GM21390 (cell line): ENCODE measurements around the gene DYNLRB1.
"Not testable (repeated sequence)": the region's sequence is repeated elsewhere in the genome, so short reads cannot be mapped to it uniquely, and the experiment has no call there.

ENCODE experiments used
- ATAC-seq: cut with Tn5 transposase; IDR thresholded peaks from one replicate; pipeline ENCODE4 v1.9.1; 2021; ENCODE audit not compliant: unreplicated experiment

Gene DYNLRB1

GRCh38 chr20:34516247-34517113 is at the start of gene DYNLRB1:
Gene DYNLRB1, plus strand, starts transcription at chr20:34516422. Its CDS starts 37 bp downstream, at chr20:34516459.
- ATAC-seq: peak; percentile 58

- no peak for ATAC-seq
These were observed 47.3 kb upstream of the DYNLRB1 start for GRCh38 chr20:34468951-34469350.

GRCh38 chr20:34472246-34472925 is 43.8 kb upstream of the DYNLRB1 start:
- ATAC-seq: no peak

- no peak for ATAC-seq
These were observed 42.8 kb upstream of the DYNLRB1 start for GRCh38 chr20:34473262-34473883.

- ATAC-seq: no peak
These were observed 40.1 kb upstream of the DYNLRB1 start for GRCh38 chr20:34475979-34476736.

GRCh38 chr20:34479627-34480026 is 36.6 kb upstream of the DYNLRB1 start:
- ATAC-seq: no peak

GRCh38 chr20:34482154-34482553 is 34.1 kb upstream of the DYNLRB1 start:
- not testable (repeated sequence) for ATAC-seq

GRCh38 chr20:34483585-34484220 is 32.5 kb upstream of the DYNLRB1 start:
- not testable (repeated sequence) for ATAC-seq

- no peak for ATAC-seq
These were observed 31.1 kb upstream of the DYNLRB1 start for GRCh38 chr20:34485068-34485634.

- ATAC-seq: no peak
These were observed 24.8 kb upstream of the DYNLRB1 start for GRCh38 chr20:34491226-34491931.

- no peak for ATAC-seq
These were observed 24.2 kb upstream of the DYNLRB1 start for GRCh38 chr20:34491932-34492509.

GRCh38 chr20:34493646-34494045 is 22.6 kb upstream of the DYNLRB1 start:
- no peak for ATAC-seq

GRCh38 chr20:34495307-34495706 is 20.9 kb upstream of the DYNLRB1 start:
- ATAC-seq: no peak

- ATAC-seq: no peak
These were observed 20.3 kb upstream of the DYNLRB1 start for GRCh38 chr20:34495916-34496315.

GRCh38 chr20:34497596-34497995 is 18.6 kb upstream of the DYNLRB1 start:
- not testable (repeated sequence) for ATAC-seq

- no peak for ATAC-seq
These were observed 15.4 kb upstream of the DYNLRB1 start for GRCh38 chr20:34500823-34501222.

- ATAC-seq: no peak
These were observed 9.7 kb upstream of the DYNLRB1 start for GRCh38 chr20:34506480-34506879.

- ATAC-seq: no peak
These were observed 8.4 kb upstream of the DYNLRB1 start for GRCh38 chr20:34507702-34508413.

- ATAC-seq: no peak
These were observed 5.6 kb upstream of the DYNLRB1 start for GRCh38 chr20:34510575-34510974.
